ENCODE results near the gene BCHE.

BCHE gene

GRCh38 chr3:165748094-165748493 lies 89.1 kb downstream of the BCHE start:
- DNase-seq = no peak

DNA sequence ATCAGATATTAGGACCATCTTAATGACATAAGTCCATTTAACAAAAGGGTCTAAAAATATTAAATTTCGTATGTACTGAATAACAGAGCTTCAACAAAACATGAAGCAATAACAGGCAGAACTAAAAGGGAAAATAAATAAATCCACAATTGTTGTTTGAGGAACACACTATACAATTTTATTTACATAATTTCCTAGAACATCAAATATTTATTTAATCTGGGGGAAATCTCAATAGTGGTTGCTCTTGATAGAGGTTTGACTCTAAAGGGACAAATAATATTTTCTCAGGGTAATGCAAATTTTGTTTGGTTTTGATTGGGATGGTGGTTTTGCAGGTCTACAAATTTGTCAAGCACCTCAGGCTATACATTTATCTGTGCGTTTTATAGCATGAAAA lies 90.3 kb downstream of the BCHE start:
- DNase-seq = no peak

GRCh38 chr3:165744025-165744424 lies 93.2 kb downstream of the BCHE start:
- no peak for DNase-seq

- no peak for DNase-seq
Measured at GRCh38 chr3:165742351-165742750, 94.9 kb downstream of the BCHE start.

DNA sequence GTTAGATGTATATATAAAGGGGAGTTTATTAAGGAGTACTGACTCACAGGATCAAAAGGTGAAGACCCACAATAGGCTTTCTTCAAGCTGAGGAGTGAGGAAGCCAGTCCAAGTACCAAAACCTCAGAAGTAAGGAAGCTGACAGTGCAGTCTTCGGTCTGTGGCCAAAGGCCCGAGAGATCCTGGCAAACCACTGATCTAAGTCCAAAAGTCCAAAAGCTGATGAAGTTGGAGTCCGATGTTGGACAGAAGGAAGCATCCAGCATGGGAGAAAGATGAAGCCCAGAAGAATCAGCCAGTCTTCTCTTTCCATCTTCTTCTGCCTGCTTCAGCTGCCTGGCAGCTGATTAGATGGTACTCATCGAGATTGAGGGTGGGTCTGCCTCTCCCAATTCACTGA lies 107.5 kb downstream of the BCHE start:
- DNase-seq = no peak

GRCh38 chr3:165728924-165729323 lies 108.3 kb downstream of the BCHE start:
- DNase-seq = no peak

DNA sequence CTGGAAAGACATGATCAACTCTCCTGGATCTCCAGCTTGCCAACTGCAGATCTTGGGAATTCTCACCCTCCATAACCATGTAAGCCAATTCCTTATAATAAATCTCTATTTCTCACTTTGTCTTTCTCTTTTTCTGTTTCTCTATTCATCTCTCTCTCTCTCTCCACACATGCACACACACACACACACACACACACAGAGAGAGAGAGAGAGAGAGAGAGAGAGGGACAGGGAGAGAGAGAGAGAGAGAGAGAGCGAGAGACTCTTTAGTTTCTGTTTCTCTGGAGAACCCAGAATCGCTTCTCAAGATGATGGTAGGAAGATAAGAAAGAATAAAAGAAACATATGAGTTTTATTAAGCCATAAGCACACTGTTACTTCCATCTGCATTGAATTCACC lies 111.9 kb downstream of the BCHE start:
- no peak for DNase-seq
